OCI-LY1 (cell line): ENCODE data around the gene TMEM119.

Experiments used
- H2AFZ ChIP-seq: fragments of 200-600 bp; sonication (generic), shearing (Covaris generic); 2 replicates; pipeline ENCODE4 v1.6.0; 2014; ENCODE audit warnings: antibody characterized with exemption, mild to moderate bottlenecking, low read length
- H3F3A ChIP-seq: fragments of 200-600 bp; sonication (generic), shearing (Covaris generic); 2 replicates; pipeline ENCODE4 v1.6.0; 2014; ENCODE audit warnings: mild to moderate bottlenecking, antibody characterized with exemption, low read length, moderate library complexity; ENCODE audit not compliant: insufficient read depth
- H3K27ac ChIP-seq: fragments of 200-600 bp; sonication (generic); 2 replicates; pipeline ENCODE4 v1.5.1; 2014; ENCODE audit warnings: low read length, mixed run types, mild to moderate bottlenecking, low read depth; ENCODE audit not compliant: poor library complexity, severe bottlenecking
- H3K27me3 ChIP-seq: fragments of 200-600 bp; sonication (generic); 2 replicates; pipeline ENCODE4 v1.6.0; 2014; ENCODE audit warnings: antibody characterized with exemption, mild to moderate bottlenecking, low read length, moderate library complexity; ENCODE audit not compliant: insufficient read depth
- H3K36me3 ChIP-seq: fragments of 200-600 bp; sonication (generic); 2 replicates; pipeline ENCODE4 v1.6.1; 2014; ENCODE audit warnings: mild to moderate bottlenecking, antibody characterized with exemption, low read length, moderate library complexity, mixed read lengths; ENCODE audit not compliant: insufficient read depth
- H3K4me1 ChIP-seq: fragments of 200-600 bp; sonication (generic); 2 replicates; pipeline ENCODE4 v1.5.1; 2014; ENCODE audit warnings: mild to moderate bottlenecking, low read length, moderate library complexity; ENCODE audit not compliant: insufficient read depth, severe bottlenecking
- H3K4me2 ChIP-seq: fragments of 200-600 bp; sonication (generic), shearing (Covaris generic); 2 replicates; pipeline ENCODE4 v1.6.1; 2014; ENCODE audit warnings: low read length
- H3K4me3 ChIP-seq: fragments of 200-600 bp; sonication (generic); 2 replicates; pipeline ENCODE4 v1.5.1; 2014; ENCODE audit warnings: low read length, low read depth, mild to moderate bottlenecking, mixed read lengths; ENCODE audit not compliant: poor library complexity, severe bottlenecking
- H3K79me2 ChIP-seq: fragments of 200-600 bp; shearing (Covaris generic); 2 replicates; pipeline ENCODE4 v1.6.1; 2016; ENCODE audit warnings: mixed run types, low read length, mixed read lengths; ENCODE audit not compliant: insufficient read depth
- H3K9ac ChIP-seq: fragments of 200-600 bp; sonication (generic), shearing (Covaris generic); 2 replicates; pipeline ENCODE4 v1.6.1; 2014; ENCODE audit warnings: mild to moderate bottlenecking, low read length, mixed read lengths
- H3K9me2 ChIP-seq: fragments of 200-600 bp; sonication (generic), shearing (Covaris generic); 2 replicates; pipeline ENCODE4 v1.6.1; 2014; ENCODE audit warnings: low read depth, mild to moderate bottlenecking, low read length, mixed read lengths
- H3K9me3 ChIP-seq: fragments of 200-600 bp; shearing (Covaris generic); 2 replicates; pipeline ENCODE4 v1.6.1; 2014; ENCODE audit warnings: low read length, mixed read lengths
- H4K20me1 ChIP-seq: fragments of 200-600 bp; sonication (generic), shearing (Covaris generic); 2 replicates; pipeline ENCODE4 v1.6.0; 2016; ENCODE audit warnings: mild to moderate bottlenecking, low read length; ENCODE audit not compliant: insufficient read depth
- CTCF ChIP-seq: fragments of 200-600 bp; sonication (generic), shearing (Covaris generic); IDR thresholded peaks from 2 replicates; pipeline ENCODE4 v1.5.1; 2017; ENCODE audit warnings: mild to moderate bottlenecking, antibody characterized with exemption, low read length, moderate library complexity, mixed read lengths
- EZH2 ChIP-seq: fragments of 200-600 bp; sonication (generic), shearing (Covaris generic); IDR thresholded peaks from 2 replicates; pipeline ENCODE4 v1.8.0; 2017; ENCODE audit warnings: borderline replicate concordance, mixed run types, mild to moderate bottlenecking, antibody characterized with exemption, low read length, moderate library complexity, mixed read lengths

TMEM119 gene

GRCh38 chr12:108551535-108551934, 46.3 kb downstream of the TMEM119 start:
- TF ChIP-seq CTCF (no peak), EZH2 (no peak)
- Histone ChIP-seq H3K9me3 (no peaks in the 10 kb centered on the region), H3K4me3 (no peak overlapping the region), H3K27me3 (no peaks in the 10 kb centered on the region), H3K36me3 (peaks cover 35% of the 10 kb centered on the region; the same call in 1 of the 2 replicates), H4K20me1 (no peaks in the 10 kb centered on the region), H3K4me2 (peak overlapping the region; percentile 42), H3K9me2 (no peaks in the 10 kb centered on the region), H3K79me2 (peaks cover 63% of the 10 kb centered on the region), H3K9ac (no peak overlapping the region), H3K27ac (no peak overlapping the region), H3K4me1 (peaks cover 45% of the 10 kb centered on the region), H3F3A (no peaks in the 10 kb centered on the region), H2AFZ (no peak overlapping the region)

GRCh38 chr12:108548954-108549521, 48.8 kb downstream of the TMEM119 start:
- H3K4me3 ChIP-seq = no peak overlapping the region
- H3K4me2 ChIP-seq = peak overlapping the region; percentile 12; the same call in 1 of the 2 replicates
- H3K27me3 ChIP-seq = no peaks in the 10 kb centered on the region
- H2AFZ ChIP-seq = no peak overlapping the region
- no peak overlapping the region for H3K9ac ChIP-seq
- TF ChIP-seq CTCF (no peak), EZH2 (no peak)
- H3F3A ChIP-seq = no peaks in the 10 kb centered on the region
- no peaks in the 10 kb centered on the region for H3K9me3 ChIP-seq
- H3K4me1 ChIP-seq = peaks cover 52% of the 10 kb centered on the region
- peaks cover 42% of the 10 kb centered on the region for H3K79me2 ChIP-seq
- no peaks in the 10 kb centered on the region for H4K20me1 ChIP-seq
- H3K36me3 ChIP-seq = peaks cover 44% of the 10 kb centered on the region
- H3K9me2 ChIP-seq = no peaks in the 10 kb centered on the region
- H3K27ac ChIP-seq = no peak overlapping the region

GRCh38 chr12:108547686-108548085, 50.2 kb downstream of the TMEM119 start:
- H3K9me2 ChIP-seq = no peaks in the 10 kb centered on the region
- no peaks in the 10 kb centered on the region for H3K9me3 ChIP-seq
- no peak overlapping the region for H3K27ac ChIP-seq
- H4K20me1 ChIP-seq = no peaks in the 10 kb centered on the region
- no peak overlapping the region for H3K9ac ChIP-seq
- H2AFZ ChIP-seq = no peak overlapping the region
- no peaks in the 10 kb centered on the region for H3F3A ChIP-seq
- H3K79me2 ChIP-seq = peaks cover 30% of the 10 kb centered on the region
- no peaks in the 10 kb centered on the region for H3K27me3 ChIP-seq
- H3K4me1 ChIP-seq = peaks cover 48% of the 10 kb centered on the region
- no peak overlapping the region for H3K4me3 ChIP-seq
- H3K4me2 ChIP-seq = no peak overlapping the region
- H3K36me3 ChIP-seq = peaks cover 58% of the 10 kb centered on the region
- TF ChIP-seq CTCF = no peak
- no peak for TF ChIP-seq EZH2
